IPS DF 6.9 (cell line): ENCODE data around the gene COPS6.
A peak's percentile ranks its signal among the peaks of the same experiment; 100 is the strongest.
"Not testable (repeated sequence)": the region's sequence is repeated elsewhere in the genome, so short reads cannot be mapped to it uniquely, and the experiment has no call there.

Source experiments
- DNase-seq: peaks from one replicate; pipeline ENCODE4 v3.0.0-alpha.2; 2013; ENCODE audit warnings: low read depth, low spot score
- H3K27ac ChIP-seq: one replicate; pipeline ENCODE4 v1.5.1; 2013; ENCODE audit warnings: low read length, control low read depth
- H3K27me3 ChIP-seq: 2 replicates; pipeline ENCODE4 v1.6.1; 2013; ENCODE audit warnings: mild to moderate bottlenecking, low read length; ENCODE audit not compliant: control insufficient read depth, insufficient read depth
- H3K36me3 ChIP-seq: 2 replicates; pipeline ENCODE4 v1.6.1; 2013; ENCODE audit warnings: low read length; ENCODE audit not compliant: control insufficient read depth, insufficient read depth
- H3K4me1 ChIP-seq: 2 replicates; pipeline ENCODE4 v1.6.1; 2013; ENCODE audit warnings: low read length; ENCODE audit not compliant: control insufficient read depth, insufficient read depth
- H3K4me3 ChIP-seq: 2 replicates; pipeline ENCODE4 v1.5.1; 2013; ENCODE audit warnings: mild to moderate bottlenecking, low read length
- H3K9me3 ChIP-seq: 2 replicates; pipeline ENCODE4 v1.6.1; 2013; ENCODE audit warnings: low read length, inconsistent platforms; ENCODE audit not compliant: control insufficient read depth, insufficient read depth
- WGBS: extraction: QIAGEN DNeasy Blood & Tissue Kit; methylation state at CpG from one replicate; pipeline ENCODE4 v1.1.7; 2013; ENCODE audit warnings: mixed read lengths, missing lambda C conversion rate; ENCODE audit not compliant: insufficient read length, insufficient coverage; 5-methylcytosine and 5-hydroxymethylcytosine counted together

Gene COPS6

DNA sequence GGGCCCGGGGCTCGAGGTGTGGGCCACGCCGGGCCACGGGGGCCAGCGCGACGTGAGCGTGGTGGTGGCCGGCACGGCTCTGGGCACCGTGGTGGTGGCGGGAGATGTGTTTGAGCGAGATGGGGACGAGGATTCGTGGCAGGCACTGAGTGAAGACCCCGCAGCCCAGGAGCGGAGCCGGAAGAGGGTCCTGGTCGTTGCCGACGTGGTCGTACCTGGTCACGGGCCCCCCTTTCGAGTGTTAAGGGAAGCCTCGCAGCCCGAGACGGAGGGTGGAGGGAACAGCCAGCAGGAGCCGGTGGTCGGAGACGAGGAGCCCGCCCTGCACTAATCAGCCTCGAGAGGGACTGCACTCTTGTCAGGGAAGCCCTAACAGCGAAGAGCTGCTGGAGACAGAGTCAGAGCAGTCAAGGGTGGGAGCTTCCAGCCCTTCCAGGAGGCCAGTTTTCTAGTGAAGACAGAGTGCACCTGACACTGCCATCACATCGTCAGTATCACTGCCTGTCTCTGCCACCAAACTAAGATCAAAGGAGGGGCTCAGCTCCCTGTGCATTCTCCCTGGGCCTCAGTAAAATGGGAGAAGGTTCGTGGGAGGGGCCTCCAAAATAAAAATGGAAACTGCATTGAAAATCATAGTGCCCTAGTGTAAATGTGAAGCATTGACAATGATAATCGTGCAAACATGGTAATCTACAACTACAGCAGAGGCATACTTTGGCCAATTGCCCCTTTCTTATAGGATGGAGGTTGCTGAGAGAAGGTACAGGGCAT lies 39.3 kb downstream of the COPS6 start:
- Histone ChIP-seq H3K27me3 (no peaks in the 10 kb centered on the region), H3K4me1 (no peaks in the 10 kb centered on the region), H3K36me3 (no peaks in the 10 kb centered on the region), H3K9me3 (no peaks in the 10 kb centered on the region), H3K27ac (no peak overlapping the region), H3K4me3 (peak overlapping the region; percentile 63; the same call in 1 of the 2 replicates)
- WGBS = no CpG with 5 or more reads among the region's 37 CpGs
- DNase-seq = no peak

GRCh38 chr7:100128637-100128963 lies 39.8 kb downstream of the COPS6 start:
- no peaks in the 10 kb centered on the region for H3K36me3 ChIP-seq
- no peaks in the 10 kb centered on the region for H3K4me1 ChIP-seq
- no peaks in the 10 kb centered on the region for H3K27me3 ChIP-seq
- no peak overlapping the region for H3K4me3 ChIP-seq
- no peaks in the 10 kb centered on the region for H3K9me3 ChIP-seq
- no peak for DNase-seq
- WGBS = no CpG with 5 or more reads among the region's 1 CpG
- no peak overlapping the region for H3K27ac ChIP-seq

GRCh38 chr7:100130220-100130607 lies 41.4 kb downstream of the COPS6 start:
- H3K36me3 ChIP-seq, DNase-seq, H3K4me1 ChIP-seq, H3K27ac ChIP-seq, H3K4me3 ChIP-seq, H3K27me3 ChIP-seq, H3K9me3 ChIP-seq: not testable (repeated sequence)
- WGBS = no CpG with 5 or more reads among the region's 1 CpG

DNA sequence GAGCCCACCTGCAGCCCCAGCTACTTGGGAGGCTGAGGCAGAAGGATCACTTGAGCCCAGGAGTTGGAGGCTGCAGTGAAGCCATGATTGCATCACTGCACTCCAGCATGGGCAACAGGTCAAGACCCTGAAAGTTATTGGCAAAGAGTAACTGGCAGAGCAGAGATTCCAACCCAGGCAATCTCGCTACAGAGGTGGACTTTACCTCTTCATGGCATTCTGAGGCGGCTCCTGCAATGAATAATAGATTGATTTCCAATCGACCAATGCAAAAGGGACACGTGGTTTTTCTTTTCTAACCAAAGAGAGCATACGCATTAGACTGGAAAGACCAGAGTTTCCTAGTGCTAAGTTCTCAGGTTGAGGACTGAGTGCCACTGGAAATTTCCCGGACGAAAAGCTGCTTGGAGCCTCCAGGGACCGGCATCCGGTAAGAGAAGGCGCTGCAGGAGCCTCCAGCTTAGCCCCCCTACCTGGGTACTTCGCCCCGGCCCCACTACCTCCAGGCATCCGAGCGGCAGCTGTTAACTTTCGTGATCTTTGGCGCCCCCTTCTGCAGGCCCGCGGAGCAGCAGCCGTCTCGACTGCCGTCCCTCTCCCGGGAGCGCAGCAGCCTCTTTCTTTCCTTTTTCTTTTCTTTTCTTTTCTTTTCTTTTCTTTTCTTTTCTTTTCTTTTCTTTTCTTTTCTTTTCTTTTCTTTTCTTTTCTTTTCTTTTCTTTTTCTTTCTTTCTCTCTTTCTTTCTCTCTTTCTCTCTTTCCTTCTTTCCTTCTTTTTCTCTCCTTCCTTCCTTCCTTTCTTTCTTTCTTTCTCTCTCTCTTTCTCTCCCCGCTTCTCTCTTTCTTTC lies 42.1 kb downstream of the COPS6 start:
- Histone ChIP-seq H3K9me3 (no peaks in the 10 kb centered on the region), H3K27me3 (no peaks in the 10 kb centered on the region), H3K27ac (no peak overlapping the region), H3K4me1 (no peaks in the 10 kb centered on the region), H3K36me3 (no peaks in the 10 kb centered on the region), H3K4me3 (no peak overlapping the region)
- peak; percentile 55 for DNase-seq
- no CpG with 5 or more reads among the region's 24 CpGs for WGBS

- Histone ChIP-seq H3K27ac (no peak overlapping the region), H3K36me3 (no peaks in the 10 kb centered on the region), H3K9me3 (no peaks in the 10 kb centered on the region), H3K4me3 (no peak overlapping the region), H3K4me1 (no peaks in the 10 kb centered on the region), H3K27me3 (no peaks in the 10 kb centered on the region)
- WGBS = no CpG with 5 or more reads among the region's 7 CpGs
- no peak for DNase-seq
These were observed 43.4 kb downstream of the COPS6 start for GRCh38 chr7:100132126-100132525.

DNA sequence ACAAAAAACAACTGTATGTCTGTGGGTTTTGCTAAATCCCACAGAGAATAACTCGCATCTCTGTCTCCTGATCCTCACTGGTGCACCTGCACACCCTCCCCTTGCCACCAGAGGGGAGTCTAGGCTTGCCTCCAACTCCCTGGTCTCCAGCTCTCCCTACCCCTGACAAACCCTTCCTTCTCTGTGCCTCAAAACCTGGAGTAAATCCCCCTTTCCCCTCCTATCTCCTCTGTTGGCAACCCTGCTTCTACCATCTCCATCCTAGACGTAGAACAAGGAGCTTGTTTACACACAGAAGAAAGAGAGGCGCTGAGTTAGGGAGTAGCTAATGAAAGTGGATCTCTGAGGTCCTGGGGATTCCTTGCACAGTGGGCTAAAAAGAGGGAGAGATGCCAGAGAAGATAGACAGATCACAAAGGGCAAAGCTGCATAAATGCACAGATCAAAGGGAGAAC lies 44.0 kb downstream of the COPS6 start:
- no peaks in the 10 kb centered on the region for H3K36me3 ChIP-seq
- no CpG with 5 or more reads among the region's 3 CpGs for WGBS
- H3K9me3 ChIP-seq = no peaks in the 10 kb centered on the region
- DNase-seq = no peak
- no peaks in the 10 kb centered on the region for H3K4me1 ChIP-seq
- no peak overlapping the region for H3K4me3 ChIP-seq
- H3K27ac ChIP-seq = no peak overlapping the region
- H3K27me3 ChIP-seq = no peaks in the 10 kb centered on the region

DNA sequence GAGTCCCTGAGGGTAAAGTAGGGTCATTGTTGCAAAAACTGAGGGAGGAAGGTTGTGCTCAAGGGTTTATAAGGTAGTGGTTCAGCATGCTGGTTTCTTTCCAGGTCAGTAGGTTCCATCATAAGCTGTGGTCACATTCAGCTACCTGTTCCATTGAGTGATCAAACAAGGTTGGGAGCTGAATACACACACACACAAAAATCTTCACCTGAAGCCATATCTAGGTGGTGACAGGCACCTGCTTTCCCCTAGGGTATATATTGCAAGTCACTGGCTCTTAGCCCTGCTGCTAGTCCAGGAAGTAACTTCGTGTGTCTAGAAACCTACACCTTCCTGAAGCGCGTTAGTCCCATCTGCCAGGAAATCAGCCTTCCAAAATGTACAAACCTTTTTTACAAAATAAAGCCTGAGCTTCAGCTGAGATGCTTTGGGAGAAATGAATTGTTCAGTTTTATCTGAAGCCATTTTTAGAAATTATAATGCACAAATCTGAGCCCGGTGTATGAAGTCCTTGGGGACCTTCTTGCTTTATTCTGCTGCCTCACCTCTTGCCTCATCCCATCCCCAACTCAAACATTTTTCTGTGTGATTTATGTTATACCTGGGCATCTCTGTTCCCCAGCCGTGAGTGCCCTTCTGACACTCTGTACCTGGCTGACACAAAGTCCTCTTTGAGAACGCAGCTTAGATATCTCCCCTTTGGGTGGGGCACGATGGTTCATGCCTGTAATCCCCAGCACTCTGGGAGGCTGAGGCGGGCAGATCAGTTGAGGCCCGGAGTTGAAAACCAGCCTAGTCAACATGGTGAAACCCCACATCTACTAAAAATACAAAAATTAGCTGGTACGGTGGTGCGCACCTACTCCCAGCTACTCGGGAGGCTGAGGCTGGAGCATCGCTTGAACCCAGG lies 49.3 kb downstream of the COPS6 start:
- Histone ChIP-seq H3K27me3 (no peaks in the 10 kb centered on the region), H3K9me3 (no peaks in the 10 kb centered on the region), H3K36me3 (no peaks in the 10 kb centered on the region), H3K4me3 (no peak overlapping the region), H3K4me1 (no peaks in the 10 kb centered on the region), H3K27ac (no peak overlapping the region)
- WGBS = no CpG with 5 or more reads among the region's 13 CpGs
- DNase-seq = no peak

GRCh38 chr7:100141555-100141949 lies 52.8 kb downstream of the COPS6 start:
- no peaks in the 10 kb centered on the region for H3K36me3 ChIP-seq
- no CpG with 5 or more reads among the region's 3 CpGs for WGBS
- H3K9me3 ChIP-seq = no peaks in the 10 kb centered on the region
- H3K4me1 ChIP-seq = no peaks in the 10 kb centered on the region
- no peaks in the 10 kb centered on the region for H3K27me3 ChIP-seq
- no peak for DNase-seq
- no peak overlapping the region for H3K4me3 ChIP-seq
- no peak overlapping the region for H3K27ac ChIP-seq
